Measurements from ENCODE around the gene PLPP3.
A peak's percentile ranks its signal among the peaks of the same experiment; 100 is the strongest.

Gene PLPP3

GRCh38 chr1:56517404-56518130 lies 61.8 kb downstream of the PLPP3 start:
- DNase-seq = no peak

DNA sequence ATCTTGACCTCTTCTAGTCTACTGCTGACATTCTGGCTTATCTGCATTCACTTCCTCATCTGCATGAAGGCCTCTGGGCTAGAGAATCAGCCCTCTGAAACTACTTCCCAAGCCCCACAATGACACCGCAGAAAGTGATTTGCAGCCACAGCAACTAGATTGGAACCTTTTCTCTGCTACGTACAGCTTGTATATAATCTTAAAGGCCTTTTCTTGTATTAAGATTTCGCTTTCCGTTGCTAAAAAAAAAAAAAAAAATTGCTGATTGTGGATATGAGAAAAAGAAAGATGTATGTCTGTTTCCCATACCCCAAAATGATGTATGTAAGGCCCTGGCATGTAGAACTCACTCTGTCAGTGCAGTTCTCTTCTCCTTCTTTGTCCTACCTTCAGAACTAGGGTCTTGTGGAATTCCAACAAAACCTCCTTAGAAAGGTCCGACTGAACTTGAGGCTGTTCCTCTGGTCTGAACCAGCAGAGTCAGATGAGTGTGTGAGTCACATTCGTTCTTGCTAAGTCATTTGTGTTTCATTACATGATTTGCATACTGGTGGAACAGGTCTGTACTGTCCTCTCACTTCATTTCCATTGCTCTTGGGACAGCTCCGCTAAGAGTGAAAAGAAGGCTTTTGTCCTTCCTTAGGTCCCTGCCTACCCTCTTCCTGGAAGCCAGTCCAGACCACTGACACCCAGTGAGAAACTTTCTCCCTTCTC lies 62.7 kb downstream of the PLPP3 start:
- peak; percentile 83 for DNase-seq

- DNase-seq = no peak
Measured at GRCh38 chr1:56515898-56516538, 63.3 kb downstream of the PLPP3 start.

GRCh38 chr1:56512724-56513494 lies 66.5 kb downstream of the PLPP3 start:
- no peak for DNase-seq

- no peak for DNase-seq
Measured at GRCh38 chr1:56511766-56512165, 67.6 kb downstream of the PLPP3 start.

DNA sequence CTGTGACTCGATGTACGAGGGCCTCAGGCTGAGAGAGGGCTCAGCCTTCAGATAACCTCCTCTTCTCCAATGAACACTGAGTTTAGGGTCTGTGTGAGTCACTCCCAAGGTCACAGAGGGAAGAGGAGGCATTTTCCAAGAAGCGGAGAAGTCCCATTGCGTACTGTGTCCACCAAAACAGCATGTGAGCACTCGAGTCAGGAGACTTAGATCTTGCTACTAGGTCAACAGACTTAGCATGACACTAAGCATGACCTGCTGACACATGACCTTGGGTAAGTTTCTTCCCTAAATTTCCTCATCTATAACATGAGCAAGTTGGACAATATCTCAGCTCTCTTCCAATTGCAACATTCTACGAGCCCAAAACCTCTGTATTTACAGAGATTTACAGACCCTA lies 68.0 kb downstream of the PLPP3 start:
- DNase-seq = no peak

GRCh38 chr1:56510642-56511021 lies 68.7 kb downstream of the PLPP3 start:
- no peak for DNase-seq

GRCh38 chr1:56509713-56510641 lies 69.4 kb downstream of the PLPP3 start:
- DNase-seq = no peak

DNA sequence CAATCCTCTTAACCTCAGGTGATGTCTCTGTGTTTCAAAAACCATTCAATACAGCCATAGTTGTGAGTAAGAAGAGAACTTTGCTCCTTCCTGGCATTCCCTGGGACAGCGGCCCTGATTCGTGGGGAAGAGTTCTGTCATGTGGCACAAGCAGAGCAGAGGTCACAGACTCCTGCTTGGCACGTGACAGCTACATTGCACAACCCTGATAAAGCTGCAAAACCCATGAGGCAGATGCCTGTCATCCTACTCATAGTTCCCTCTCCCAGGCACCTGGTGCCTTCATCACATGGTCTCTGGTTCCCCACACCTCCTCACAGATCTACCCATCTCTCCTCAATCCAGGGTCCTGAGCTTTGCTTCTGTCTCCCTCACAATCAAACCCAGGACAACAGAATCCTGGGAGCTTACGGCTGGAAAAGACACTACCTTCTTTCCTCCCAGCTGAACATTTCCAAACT lies 70.8 kb downstream of the PLPP3 start:
- no peak for DNase-seq

- DNase-seq = no peak
Measured at GRCh38 chr1:56507925-56508522, 71.3 kb downstream of the PLPP3 start.

GRCh38 chr1:56506951-56507491 lies 72.3 kb downstream of the PLPP3 start:
- DNase-seq = no peak

GRCh38 chr1:56505792-56506743 lies 73.3 kb downstream of the PLPP3 start:
- DNase-seq = no peak

- DNase-seq = no peak
Measured at GRCh38 chr1:56502700-56503245, 76.6 kb downstream of the PLPP3 start.

DNA sequence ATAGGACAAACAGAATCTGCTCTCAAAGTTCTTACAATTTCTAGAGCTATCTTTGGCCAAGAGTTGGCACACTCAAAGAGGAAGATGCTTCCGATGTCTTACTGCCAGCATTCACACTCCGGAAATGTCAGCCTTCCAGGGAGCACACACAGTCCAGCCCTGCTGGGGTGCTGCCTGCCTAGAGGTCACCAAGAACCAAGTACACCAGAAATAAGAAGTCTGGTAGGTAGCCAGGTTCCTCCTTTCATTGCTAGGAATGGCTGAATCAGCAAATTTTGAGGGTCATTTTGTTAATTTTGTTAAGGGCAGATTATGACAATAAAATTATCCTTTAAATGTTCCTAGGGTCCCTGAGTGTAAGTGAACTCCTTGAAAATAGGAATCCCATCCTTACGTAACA lies 77.5 kb downstream of the PLPP3 start:
- no peak for DNase-seq

GRCh38 chr1:56501426-56501825 lies 77.9 kb downstream of the PLPP3 start:
- DNase-seq = no peak

- DNase-seq = no peak
Measured at GRCh38 chr1:56496821-56497772, 82.3 kb downstream of the PLPP3 start.

DNA sequence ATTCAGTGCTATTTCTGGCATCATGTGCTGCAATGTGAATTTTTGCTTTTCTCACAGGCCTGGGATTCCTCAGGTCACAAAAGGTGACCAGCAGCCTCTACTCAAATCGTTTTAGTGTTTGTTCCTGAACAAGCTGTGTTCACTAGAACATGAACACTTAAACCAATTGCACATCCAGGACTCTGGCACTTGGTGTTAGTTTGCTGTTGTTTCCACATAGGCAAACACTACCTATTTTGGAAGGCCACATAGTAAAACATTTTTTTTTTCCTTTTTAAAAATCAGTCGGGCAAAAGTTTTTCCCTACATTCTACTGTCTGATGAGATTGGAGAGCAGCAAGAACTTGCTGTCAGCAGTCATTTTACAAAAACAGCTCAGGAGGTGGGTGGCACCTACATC lies 83.2 kb downstream of the PLPP3 start:
- no peak for DNase-seq

- DNase-seq = no peak
Measured at GRCh38 chr1:56495538-56495937, 83.8 kb downstream of the PLPP3 start.

DNA sequence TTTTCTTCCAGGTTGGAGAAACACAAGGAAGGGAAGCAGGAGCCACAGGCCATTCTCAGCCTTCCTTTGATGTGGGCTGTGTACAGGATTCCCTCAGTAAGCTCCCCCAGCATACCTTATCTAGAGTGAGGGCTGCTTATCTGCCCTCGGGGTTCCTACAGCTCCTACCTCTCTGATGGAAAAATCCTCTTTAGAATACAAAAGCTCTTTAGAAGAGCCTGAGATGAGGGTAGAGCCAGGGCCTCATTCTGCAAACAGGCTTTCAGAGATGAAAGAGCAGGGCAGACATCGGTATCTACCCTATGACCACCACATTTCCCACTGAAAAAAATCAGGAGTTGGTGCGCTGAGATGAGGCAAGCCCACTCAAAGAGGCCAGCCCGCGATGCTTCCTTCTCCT lies 85.1 kb downstream of the PLPP3 start:
- no peak for DNase-seq
